Panc1 (cell line): Measurements from ENCODE around the gene CSTB. TPM values are rescaled to one million over a fixed set of nuclear protein-coding genes. Genes with fewer than 3 reads are reported as not detected.
A peak's percentile ranks its signal among the peaks of the same experiment; 100 is the strongest.

Experiments used
- ATAC-seq: fragments of 200-7000 bp; cut with Tn5 transposase; 2 replicates; pipeline ENCODE4 v1.9.1; 2020; ENCODE audit warnings: mild to moderate bottlenecking, moderate library complexity
- BruUV-seq: library from RNA; stranded (reverse); fragments of 400-500 nt; replicated peaks from 2 replicates; lab custom pipeline; 2021; lab: Mats Ljungman, UMichigan
- CTCF ChIA-PET: fragments of 300-600 bp; sonication (Branson Sonifier 250); formaldehyde crosslinking; loops from one replicate; lab custom pipeline; 2022; ENCODE audit warnings: antibody characterized with exemption; lab: Charles Lee
- POLR2A ChIA-PET: fragments of 300-600 bp; sonication (Branson Sonifier 250); formaldehyde crosslinking; loops from one replicate; lab custom pipeline; 2022; ENCODE audit warnings: antibody characterized with exemption; lab: Charles Lee
- DNase-seq: peaks from one replicate; pipeline ENCODE4 v3.0.0-alpha.2; 2010; ENCODE audit warnings: low read depth, low spot score
- H3K27ac ChIP-seq: 2 replicates; pipeline ENCODE4 v1.5.1; 2011; ENCODE audit warnings: mild to moderate bottlenecking, low read length, inconsistent platforms
- H3K27me3 ChIP-seq: fragments of 200-500 bp; sonication (Bioruptor generic); 2 replicates; pipeline ENCODE4 v1.6.0; 2014; ENCODE audit warnings: low read length, inconsistent platforms; ENCODE audit not compliant: control insufficient read depth, insufficient read depth
- H3K36me3 ChIP-seq: fragments of 200-500 bp; sonication (Bioruptor generic); 2 replicates; pipeline ENCODE4 v1.5.1; 2014; ENCODE audit warnings: inconsistent platforms, mild to moderate bottlenecking, low read length, moderate library complexity; ENCODE audit not compliant: control insufficient read depth, insufficient read depth
- H3K4me1 ChIP-seq: 2 replicates; pipeline ENCODE4 v1.5.1; 2011; ENCODE audit warnings: inconsistent platforms, mild to moderate bottlenecking, low read length, moderate library complexity; ENCODE audit not compliant: control insufficient read depth, insufficient read depth
- H3K4me3 ChIP-seq, 2 experiments: 2 replicates each; pipeline ENCODE4 v1.5.1; 2011 to 2012; ENCODE audit warnings: low read depth in 2 of 2, low read length in 2 of 2, mild to moderate bottlenecking in 2 of 2, inconsistent platforms in 1 of 2, moderate library complexity in 1 of 2
- H3K9me3 ChIP-seq: fragments of 200-500 bp; sonication (Bioruptor generic); 2 replicates; pipeline ENCODE4 v1.5.1; 2014; ENCODE audit warnings: low read depth, mild to moderate bottlenecking, inconsistent platforms, low read length, moderate library complexity; ENCODE audit not compliant: control insufficient read depth, insufficient read depth
- CTCF ChIP-seq: fragments of 450-650 bp; IDR thresholded peaks from 2 replicates; pipeline ENCODE4 v1.5.1; 2017; ENCODE audit warnings: mild to moderate bottlenecking
- POLR2AphosphoS5 ChIP-seq: IDR thresholded peaks from 2 replicates; pipeline ENCODE4 v1.6.1; 2012; ENCODE audit warnings: mild to moderate bottlenecking, low read depth, low read length, moderate library complexity
- REST ChIP-seq, 2 experiments: IDR thresholded peaks; 2 replicates each; pipeline ENCODE4 v1.6.1; 2011 to 2012; ENCODE audit warnings: low read depth in 2 of 2, control low read depth in 1 of 2, low read length in 1 of 2, mild to moderate bottlenecking in 1 of 2, moderate library complexity in 1 of 2; ENCODE audit not compliant: insufficient read depth in 1 of 2
- SIN3A ChIP-seq: IDR thresholded peaks from 2 replicates; pipeline ENCODE4 v1.6.1; 2012; ENCODE audit warnings: low read depth, mild to moderate bottlenecking, low read length, moderate library complexity, borderline replicate concordance; ENCODE audit not compliant: insufficient read depth
- TCF7L2 ChIP-seq: IDR thresholded peaks from 2 replicates; pipeline ENCODE4 v1.6.1; 2011; ENCODE audit warnings: mild to moderate bottlenecking, low read depth, low read length, inconsistent platforms
- in situ Hi-C: cut with HindIII; loops from 2 replicates; pipeline ENCODE4 v1.10.0; 2016; ENCODE audit warnings: low sequenced_read_pairs, low pct_unique_long_range_greater_than_20kb
- intact Hi-C: fragments of 100-400 bp; cut with micrococcal nuclease; formaldehyde crosslinking; loops from one replicate; pipeline ENCODE4 v1.10.0; 2022; ENCODE audit not compliant: unreplicated experiment
- total RNA-seq: library from RNA; stranded (reverse); gene quantifications from one replicate; pipeline ENCODE4 v1.2.1, GENCODE V29; 2021; ENCODE audit not compliant: unreplicated experiment

Gene CSTB
- total RNA-seq, 1 experiment from 2014 or later, result 72.5 TPM

DNA sequence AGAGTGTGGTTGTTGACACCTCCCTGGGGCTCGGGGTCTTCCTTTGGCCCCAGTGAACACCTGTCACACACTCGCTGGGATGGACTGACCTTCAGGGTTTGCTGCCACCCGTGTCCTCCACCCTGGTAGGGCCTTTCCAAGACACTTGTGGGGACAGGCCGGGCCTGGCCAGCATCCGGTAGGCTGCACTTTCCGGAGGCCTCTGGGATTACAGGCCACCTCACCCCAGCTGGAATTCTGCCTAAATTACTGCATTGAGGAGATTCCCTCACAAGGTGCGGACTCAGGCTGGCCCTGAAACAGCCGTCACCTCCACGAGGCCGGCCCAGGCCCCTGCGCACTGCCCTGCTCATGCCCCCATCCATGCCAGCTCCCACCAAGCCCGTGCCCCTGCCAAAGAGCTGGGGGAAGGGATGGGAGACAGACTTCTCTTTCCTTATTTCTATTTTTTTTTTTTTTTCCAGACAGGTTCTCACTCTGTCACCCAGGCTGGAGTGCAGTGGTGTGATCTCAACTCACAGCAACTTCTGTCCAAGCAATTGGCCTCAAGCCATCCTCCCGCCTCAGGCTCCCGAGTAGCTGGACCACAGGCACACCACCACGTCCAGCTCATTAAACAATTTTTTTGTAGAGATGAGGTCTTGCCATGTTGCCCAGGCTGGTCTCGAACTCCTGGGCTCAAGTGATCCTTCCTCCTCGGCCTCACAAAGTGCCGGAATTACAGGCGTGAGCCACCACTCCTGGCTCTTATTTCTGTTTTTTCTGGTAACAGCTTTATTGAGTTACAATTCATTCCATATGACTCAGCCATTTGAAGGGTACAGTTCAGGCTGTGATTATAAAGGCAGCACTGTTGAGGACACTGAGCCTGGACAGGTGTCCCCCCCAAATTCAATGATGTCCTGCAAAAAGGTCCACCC, 11.3 kb downstream of the CSTB start:
- peak overlapping the region; percentile 34; the same call in 1 of the 2 replicates for H3K27ac ChIP-seq
- 0 out of 2 replicates have a peak, but pooled peaks have one; percentile 9 for ATAC-seq
- DNase-seq, result no peak
- no peak overlapping the region for H3K4me3 ChIP-seq
- no peaks in the 10 kb centered on the region for H3K9me3 ChIP-seq
- no peak for TF ChIP-seq POLR2AphosphoS5
- TF ChIP-seq CTCF, result no peak
- no peak for TF ChIP-seq TCF7L2
- no peak for TF ChIP-seq REST (IDR thresholded peaks at IDR 0.05; ENCODE audit: insufficient read depth in 1 of 2, low read depth in 2 of 2, low read length in 1 of 2)
- TF ChIP-seq SIN3A, result no peak
- CTCF ChIA-PET, result no interaction called here
- in situ Hi-C loops, result no loop called here
- POLR2A ChIA-PET, result interaction anchor here (0.6 kb wide), 1 partner anchor 438 kb away, joined by 3 read pairs; no protein-coding TSS in a partner anchor
- intact Hi-C loops, result no loop called here
- H3K36me3 ChIP-seq, result no peaks in the 10 kb centered on the region
- no peaks in the 10 kb centered on the region for H3K27me3 ChIP-seq
- BruUV-seq, result no TSS peak
- H3K4me1 ChIP-seq, result peaks cover 30% of the 10 kb centered on the region

DNA sequence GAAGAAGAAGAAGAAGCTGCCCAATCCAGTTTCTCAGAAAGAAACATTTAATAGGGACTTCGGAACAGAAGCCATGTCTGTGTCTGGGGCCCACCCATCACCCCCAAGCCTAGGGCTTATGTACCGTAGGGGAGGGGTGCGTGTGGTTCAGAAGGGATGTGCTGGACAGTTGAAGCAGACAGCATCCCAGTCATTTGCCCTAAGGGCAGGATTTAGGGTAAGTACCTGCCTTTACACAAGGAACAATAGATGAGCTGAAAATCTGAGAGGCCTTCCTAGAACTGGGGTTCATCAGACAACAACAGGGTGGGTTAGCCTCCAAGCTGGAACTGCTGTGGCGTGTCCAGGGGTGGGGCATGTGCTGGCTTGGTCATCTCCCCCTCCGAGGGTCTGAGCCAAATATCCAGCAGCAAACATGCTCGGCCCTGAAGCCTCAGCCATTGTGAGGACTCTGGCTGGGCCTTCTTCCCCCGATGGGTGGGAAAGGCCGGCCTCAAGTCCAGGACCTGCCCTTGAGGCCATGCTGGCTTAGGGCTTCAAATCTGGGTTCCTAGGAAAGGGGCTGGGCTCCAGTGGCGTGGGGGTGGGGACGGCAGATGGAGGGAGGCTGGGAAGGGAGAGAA, 12.1 kb downstream of the CSTB start:
- no peak for DNase-seq
- TF ChIP-seq CTCF (no peak), SIN3A (no peak), TCF7L2 (no peak), REST (IDR thresholded peaks at IDR 0.05; ENCODE audit: insufficient read depth in 1 of 2, low read depth in 2 of 2, low read length in 1 of 2) (no peak)
- intact Hi-C loops (no loop called here), in situ Hi-C loops (no loop called here)
- CTCF ChIA-PET, result no interaction called here
- Histone ChIP-seq H3K9me3 (no peaks in the 10 kb centered on the region), H3K27ac (peak overlapping the region; percentile 34; the same call in 1 of the 2 replicates), H3K36me3 (no peaks in the 10 kb centered on the region), H3K4me1 (peaks cover 30% of the 10 kb centered on the region), H3K4me3 (no peak overlapping the region), H3K27me3 (no peaks in the 10 kb centered on the region)
- ATAC-seq, result no peak
- POLR2A ChIA-PET, result no interaction called here
- no TSS peak for BruUV-seq
